GF-D8 (cell line): ENCODE results near the gene ALDH6A1.

ENCODE experiments used
- DNase-seq: peaks from one replicate; lab custom pipeline; 2025; lab: John Stamatoyannopoulos, UW

The ALDH6A1 gene

DNA sequence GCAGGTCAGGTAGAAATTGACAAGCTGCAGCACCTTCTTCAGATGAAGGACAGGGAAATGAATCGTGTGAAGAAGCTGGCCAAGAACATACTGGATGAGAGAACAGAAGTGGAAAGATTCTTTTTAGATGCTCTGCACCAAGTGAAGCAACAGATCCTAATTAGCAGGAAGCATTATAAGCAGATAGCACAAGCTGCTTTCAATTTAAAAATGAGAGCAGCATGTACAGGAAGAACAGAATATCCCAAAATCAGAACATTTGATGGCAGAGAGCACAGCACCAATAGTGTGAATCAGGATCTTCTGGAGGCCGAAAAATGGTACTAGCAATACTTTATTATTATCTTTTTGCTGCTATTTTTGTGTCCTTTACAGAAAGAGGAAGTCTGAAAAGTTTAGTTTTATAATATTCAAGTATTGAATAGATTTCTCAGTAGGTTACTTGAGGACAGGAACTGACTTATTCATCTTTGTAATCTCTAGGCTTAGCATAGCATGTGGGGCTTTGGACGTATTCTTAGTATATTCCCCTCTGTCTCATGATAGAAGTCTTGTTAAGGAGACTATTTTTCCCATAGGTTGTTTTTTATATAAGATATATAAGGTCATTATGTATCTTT is 34.3 kb downstream of the ALDH6A1 start:
- DNase-seq: no peak

GRCh38 chr14:74048281-74048680 is 36.0 kb downstream of the ALDH6A1 start:
- DNase-seq: no peak

- DNase-seq: no peak
Observed at GRCh38 chr14:74045522-74045921, 38.7 kb downstream of the ALDH6A1 start.

DNA sequence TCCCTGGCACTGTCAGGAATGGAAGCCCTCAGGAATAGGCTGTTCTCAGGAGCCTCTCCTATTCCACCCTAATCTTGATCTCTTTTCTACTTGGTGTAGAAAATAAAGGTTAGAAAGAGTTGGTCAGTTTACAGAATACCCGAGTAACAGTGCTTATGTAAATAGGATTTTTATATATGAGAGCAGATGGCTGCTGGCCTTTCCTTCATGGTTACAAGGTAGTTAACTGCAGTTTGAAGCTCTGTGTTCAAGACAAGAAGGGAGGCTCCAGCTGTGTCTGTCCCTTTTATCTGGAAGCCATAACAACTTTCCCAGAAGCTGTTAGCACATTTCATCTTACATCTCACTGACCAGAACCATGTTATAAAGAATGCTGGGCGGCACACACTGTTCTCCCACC is 42.0 kb downstream of the ALDH6A1 start:
- DNase-seq: no peak

GRCh38 chr14:74038020-74038859 is 46.0 kb downstream of the ALDH6A1 start:
- DNase-seq: no peak

DNA sequence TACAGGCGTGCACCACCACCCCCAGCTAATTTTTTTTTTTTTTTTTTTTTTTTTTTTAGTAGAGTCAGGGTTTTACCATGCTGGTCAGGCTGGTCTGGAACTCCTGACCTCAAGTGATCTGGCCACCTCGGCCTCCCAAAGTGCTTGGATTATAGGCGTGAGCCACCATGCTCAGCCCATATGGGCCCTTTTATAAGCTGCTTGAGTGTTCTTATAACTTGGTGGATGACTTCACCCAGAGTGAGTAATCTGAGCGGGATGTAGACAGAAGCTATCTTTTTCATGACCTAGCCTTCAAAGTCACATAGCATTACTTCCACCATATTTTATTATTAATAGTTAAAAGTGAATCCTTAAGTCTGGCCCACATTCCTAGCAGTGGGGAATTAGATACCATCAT is 48.7 kb downstream of the ALDH6A1 start:
- DNase-seq: no peak

GRCh38 chr14:74034572-74034971 is 49.7 kb downstream of the ALDH6A1 start:
- no peak for DNase-seq

DNA sequence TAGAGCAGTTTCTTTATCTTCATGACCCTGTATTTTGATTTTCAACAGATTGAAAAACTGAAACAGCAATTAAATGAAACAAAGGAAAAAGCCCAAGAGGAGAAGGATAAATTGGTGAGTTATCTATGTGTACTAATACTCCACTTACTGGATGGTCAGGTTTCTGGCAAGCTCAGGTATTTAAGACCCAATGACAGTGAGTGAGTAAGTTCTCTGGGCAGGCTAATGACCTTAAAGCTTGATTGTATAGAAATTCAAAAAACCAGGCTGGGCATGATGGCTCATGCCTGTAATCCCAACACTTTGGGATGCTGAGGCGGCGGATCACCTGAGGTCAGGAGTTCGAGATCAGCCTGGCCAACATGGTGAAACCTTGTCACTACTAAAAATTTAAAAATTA is 55.1 kb downstream of the ALDH6A1 start:
- no peak for DNase-seq

DNA sequence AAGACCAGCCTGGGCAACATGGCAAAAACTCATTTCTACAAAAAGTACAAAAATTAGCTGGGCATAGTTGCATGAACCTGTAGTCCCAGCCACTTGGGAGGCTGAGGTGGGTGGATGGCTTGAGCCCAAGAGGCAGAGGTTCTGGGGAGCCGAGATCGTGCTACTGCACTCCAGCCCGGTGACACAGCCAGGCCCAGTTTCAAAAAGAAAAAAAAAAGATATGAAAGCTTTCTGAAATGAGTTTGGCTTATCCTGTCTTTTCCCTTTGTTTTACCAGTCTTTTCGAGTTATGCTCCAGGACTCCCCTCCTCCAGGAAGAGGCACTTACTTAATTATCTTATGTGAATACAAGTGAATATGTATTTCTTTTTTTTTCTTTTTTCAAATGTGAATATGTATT is 61.9 kb downstream of the ALDH6A1 start:
- no peak for DNase-seq

DNA sequence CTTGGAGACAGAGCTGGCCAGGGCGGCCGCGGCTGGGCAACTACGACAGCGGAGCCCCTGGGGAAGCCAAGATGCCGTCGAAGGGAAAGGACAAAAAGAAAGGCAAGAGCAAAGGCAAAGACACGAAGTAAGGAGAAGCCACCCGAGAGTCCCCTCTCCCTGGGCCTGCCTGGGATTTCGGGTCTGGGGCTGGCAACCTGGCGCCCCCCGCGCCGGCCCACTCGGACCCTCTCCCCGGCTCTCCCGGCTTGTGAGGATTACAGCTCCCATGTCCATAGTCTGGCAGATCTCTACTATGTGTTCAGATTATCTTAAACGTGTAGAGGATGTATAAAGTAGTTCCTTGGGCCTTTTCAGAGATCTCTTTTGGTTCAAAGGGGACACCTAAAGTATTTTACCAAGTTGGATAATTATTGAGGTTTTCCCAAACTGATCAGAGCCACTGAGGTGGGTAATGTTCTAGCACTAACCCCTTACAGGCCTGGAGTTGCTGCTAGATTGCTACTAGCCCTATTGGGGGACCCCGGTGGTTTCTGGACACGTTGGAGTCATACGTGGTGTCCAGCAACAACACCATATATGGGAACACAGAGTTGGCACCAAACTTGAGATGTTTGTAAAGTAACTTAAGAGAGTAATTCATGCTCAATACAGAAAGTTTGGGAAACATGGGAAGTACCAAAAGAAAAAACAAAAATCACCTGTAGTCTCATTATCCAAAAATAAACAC is 64.7 kb downstream of the ALDH6A1 start:
- no peak for DNase-seq

GRCh38 chr14:74018586-74019407 is 65.5 kb downstream of the ALDH6A1 start, which contains the start of the genes BBOF1 and ENTPD5:
BBOF1 (plus strand) TSS chr14:74019349; CDS start chr14:74019479, 130 bp downstream.
ENTPD5 (minus strand) TSS chr14:74019288; CDS start chr14:73988102, 31,186 bp downstream.
- DNase-seq: peak; percentile 40

GRCh38 chr14:74018174-74018585 is 66.1 kb downstream of the ALDH6A1 start:
- no peak for DNase-seq

GRCh38 chr14:74015963-74016362 is 68.3 kb downstream of the ALDH6A1 start:
- DNase-seq: peak; percentile 4

DNA sequence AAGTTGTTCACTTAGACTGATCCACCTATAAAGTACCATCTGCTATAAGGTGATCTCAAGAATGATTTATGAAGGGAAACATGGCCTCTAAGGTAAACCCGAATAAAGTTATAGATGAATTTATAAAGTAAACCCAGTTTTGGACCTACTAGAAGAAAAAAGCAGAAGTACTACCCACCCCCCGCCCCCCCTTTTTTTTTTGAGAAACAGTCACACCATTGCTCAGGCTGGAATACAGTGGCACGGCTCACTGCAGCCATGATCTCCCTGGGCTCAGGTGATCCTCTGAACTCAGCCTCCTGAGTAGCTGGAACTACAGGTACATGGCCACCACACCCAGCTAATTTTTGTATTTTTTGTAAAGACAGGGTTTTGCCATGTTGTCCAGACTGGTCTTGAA is 69.1 kb downstream of the ALDH6A1 start:
- DNase-seq: no peak

- DNase-seq: no peak
Observed at GRCh38 chr14:74014299-74014698, 70.0 kb downstream of the ALDH6A1 start.

DNA sequence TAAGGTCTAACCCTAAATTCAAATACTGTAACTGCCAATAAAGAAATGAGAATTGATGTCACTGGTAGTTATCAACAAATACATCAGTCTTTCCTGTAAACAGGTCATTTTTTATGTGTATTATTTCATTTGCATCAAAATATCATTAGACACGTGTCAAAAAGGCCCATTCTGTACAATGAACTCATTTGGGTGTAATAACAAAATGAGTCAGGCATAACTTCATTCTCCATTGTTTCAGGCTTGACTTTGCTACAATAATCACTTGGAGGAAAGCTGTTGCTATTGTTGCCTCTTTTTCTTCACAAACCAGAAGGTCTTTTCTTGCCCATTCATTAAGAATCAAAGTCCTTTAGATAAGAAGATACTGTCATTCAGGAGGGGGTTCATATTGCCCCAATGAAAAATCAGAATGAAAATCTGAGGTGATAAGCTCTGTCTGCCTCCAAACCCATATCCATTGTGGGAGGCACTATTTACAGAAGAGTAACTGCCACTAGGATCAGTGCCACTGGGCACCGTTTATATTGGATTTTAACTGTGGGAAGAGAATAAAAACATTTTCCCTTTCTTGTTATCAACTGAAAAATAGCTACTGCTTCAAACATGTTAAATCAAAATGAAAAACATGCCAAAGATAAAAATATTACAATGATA is 75.3 kb downstream of the ALDH6A1 start:
- DNase-seq: no peak
